Body of pancreas (tissue), 4 donors: ENCODE measurements around the gene RHOJ.

Experiments
- CTCF ChIP-seq, 7 experiments: fragments of 450-650 bp in 4 of 7; fragments of 200-600 bp in 3 of 7; sonication (generic) in 3 of 7; IDR thresholded peaks; one replicate each; pipeline ENCODE4 v1.5.1; 2016 to 2019; ENCODE audit warnings: antibody characterized with exemption in 7 of 7
- POLR2A ChIP-seq, 3 donors: fragments of 450-650 bp; IDR thresholded peaks; one replicate each; pipeline ENCODE4 v1.6.1; 2016; ENCODE audit warnings: antibody characterized with exemption in 3 of 3, mild to moderate bottlenecking in 2 of 3

GRCh38 chr14:63262446-63262845, 58.2 kb downstream of the RHOJ start:
- TF ChIP-seq CTCF (IDR thresholded peaks at IDR 0.05) (no peak), POLR2A (IDR thresholded peaks at IDR 0.05) (no peak)
